GM18951 (cell line): ENCODE results near the gene POLR2M.

Experiments used
- POLR2A ChIP-seq: IDR thresholded peaks from 4 replicates; pipeline ENCODE4 v1.6.1; 2011; ENCODE audit warnings: mild to moderate bottlenecking; ENCODE audit not compliant: insufficient read length, insufficient read depth; ENCODE audit errors: extremely low read depth
- in situ Hi-C: fragments of 300-500 bp; cut with MboI; formaldehyde crosslinking; loops from one replicate; pipeline ENCODE4 v1.12.0; 2022; ENCODE audit warnings: low sequenced_read_pairs, mixed read lengths, inconsistent platforms; ENCODE audit not compliant: unreplicated experiment

Gene POLR2M

GRCh38 chr15:57680021-57680420 lies 26.5 kb upstream of the POLR2M start:
- in situ Hi-C loops, result no loop called here
- no peak for TF ChIP-seq POLR2A

GRCh38 chr15:57681011-57681410 lies 25.5 kb upstream of the POLR2M start:
- in situ Hi-C loops, result no loop called here
- no peak for TF ChIP-seq POLR2A

GRCh38 chr15:57683481-57683880 lies 23.0 kb upstream of the POLR2M start:
- no peak for TF ChIP-seq POLR2A
- in situ Hi-C loops, result no loop called here

- in situ Hi-C loops, result no loop called here
- TF ChIP-seq POLR2A, result no peak
Measured at GRCh38 chr15:57684491-57685151, 21.9 kb upstream of the POLR2M start.

DNA sequence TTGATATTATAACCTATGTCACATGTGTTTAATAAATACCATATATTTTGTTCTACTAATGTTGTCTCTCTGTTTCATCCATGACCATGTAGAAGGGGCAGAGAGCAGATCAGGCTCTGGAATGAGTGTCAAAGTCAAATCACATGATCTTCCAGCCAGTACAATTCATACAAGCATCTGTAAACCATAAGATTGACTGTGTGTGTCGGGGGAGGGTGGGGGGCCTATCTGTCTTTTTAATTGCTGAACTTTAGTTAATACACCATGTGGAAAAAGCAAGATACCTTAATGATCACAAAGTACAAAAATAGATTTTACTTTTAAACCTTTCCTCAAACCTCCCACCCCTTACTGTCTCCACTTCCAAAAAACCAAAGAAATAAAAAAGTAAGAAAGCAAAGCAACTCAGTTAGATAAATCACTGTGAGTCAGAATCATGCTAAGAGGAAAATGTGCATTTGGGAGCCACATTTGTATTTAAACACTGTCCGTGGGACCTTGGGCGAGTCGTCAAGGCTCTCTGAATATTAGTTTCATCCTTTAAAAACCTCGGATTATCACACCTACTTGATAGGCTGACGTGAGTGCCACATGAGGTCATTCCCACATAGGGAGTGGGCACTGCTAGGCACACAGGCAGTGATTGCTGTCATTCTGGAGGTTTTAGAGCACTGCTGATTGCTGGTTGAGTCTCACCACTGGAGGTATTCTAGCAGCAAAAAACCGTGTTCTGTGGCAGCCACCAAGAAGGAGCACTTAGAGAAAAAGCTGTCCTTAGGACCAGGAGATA lies 21.0 kb upstream of the POLR2M start:
- in situ Hi-C loops, result no loop called here
- no peak for TF ChIP-seq POLR2A

- in situ Hi-C loops, result no loop called here
- TF ChIP-seq POLR2A, result no peak
Measured at GRCh38 chr15:57686657-57687056, 19.9 kb upstream of the POLR2M start.

- in situ Hi-C loops, result no loop called here
- no peak for TF ChIP-seq POLR2A
Measured at GRCh38 chr15:57690341-57690966, 16.1 kb upstream of the POLR2M start.

- no peak for TF ChIP-seq POLR2A
- in situ Hi-C loops, result no loop called here
Measured at GRCh38 chr15:57691082-57691481, 15.4 kb upstream of the POLR2M start.

GRCh38 chr15:57692709-57693108 lies 13.8 kb upstream of the POLR2M start:
- in situ Hi-C loops, result no loop called here
- TF ChIP-seq POLR2A, result no peak

DNA sequence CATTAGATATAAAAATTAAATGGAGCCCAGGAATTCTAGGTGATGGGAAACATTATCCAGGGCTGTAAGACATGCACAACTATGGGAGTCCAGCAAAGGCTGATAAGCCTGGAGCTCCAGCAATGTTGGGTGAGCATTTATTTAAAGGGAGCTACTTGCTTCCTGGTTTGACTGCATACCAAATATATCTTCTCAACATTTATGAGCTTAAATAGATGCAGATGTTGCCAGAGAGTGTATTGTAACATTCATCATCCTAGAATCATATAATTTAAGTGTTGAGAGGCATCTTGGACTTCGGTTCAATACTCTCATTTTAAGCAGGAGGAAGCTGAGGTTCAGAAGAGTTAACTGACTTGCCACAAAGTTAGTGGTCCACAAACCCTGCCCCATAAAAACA lies 12.2 kb upstream of the POLR2M start:
- no peak for TF ChIP-seq POLR2A
- in situ Hi-C loops, result no loop called here

DNA sequence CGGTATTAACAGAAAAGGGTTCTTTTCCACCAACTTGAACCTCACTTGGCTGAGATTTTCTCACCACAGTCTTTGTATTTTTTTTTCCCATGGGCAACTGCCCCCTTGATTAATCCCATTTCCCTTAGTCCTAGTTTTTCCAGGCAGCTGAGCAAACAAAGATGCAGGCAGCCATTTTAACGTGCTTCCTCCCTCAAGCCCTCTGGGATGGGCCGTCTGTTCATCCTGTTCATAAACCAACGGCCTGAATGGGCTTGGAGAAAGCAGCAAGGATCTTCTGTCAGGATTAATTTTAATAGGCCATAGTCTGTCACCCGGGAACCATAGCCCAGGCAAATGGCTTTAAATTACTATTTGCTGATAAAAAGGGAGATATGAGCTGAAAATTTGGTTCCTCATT lies 10.4 kb upstream of the POLR2M start:
- TF ChIP-seq POLR2A, result no peak
- in situ Hi-C loops, result no loop called here

- no peak for TF ChIP-seq POLR2A
- in situ Hi-C loops, result no loop called here
Measured at GRCh38 chr15:57697588-57697987, 8.9 kb upstream of the POLR2M start.

DNA sequence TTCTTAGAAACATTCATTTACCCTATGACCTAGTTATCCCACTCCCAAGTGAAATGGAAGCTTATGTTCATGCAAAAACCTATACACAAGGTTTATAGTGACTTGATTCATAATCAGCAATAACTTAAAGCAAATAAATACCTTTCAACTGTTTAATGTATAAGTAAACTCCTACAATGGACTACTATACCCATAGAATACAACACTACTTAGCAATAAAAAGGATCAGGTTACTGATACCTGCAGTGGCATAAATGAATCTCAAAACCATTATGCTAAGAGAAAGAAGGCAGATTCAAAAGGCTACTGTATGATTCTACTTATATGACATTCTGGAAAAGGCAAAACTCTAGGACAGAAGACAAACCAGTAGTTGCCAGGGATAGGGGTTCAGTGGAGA lies 8.3 kb upstream of the POLR2M start:
- in situ Hi-C loops, result no loop called here
- no peak for TF ChIP-seq POLR2A

GRCh38 chr15:57698991-57699390 lies 7.5 kb upstream of the POLR2M start:
- no peak for TF ChIP-seq POLR2A

DNA sequence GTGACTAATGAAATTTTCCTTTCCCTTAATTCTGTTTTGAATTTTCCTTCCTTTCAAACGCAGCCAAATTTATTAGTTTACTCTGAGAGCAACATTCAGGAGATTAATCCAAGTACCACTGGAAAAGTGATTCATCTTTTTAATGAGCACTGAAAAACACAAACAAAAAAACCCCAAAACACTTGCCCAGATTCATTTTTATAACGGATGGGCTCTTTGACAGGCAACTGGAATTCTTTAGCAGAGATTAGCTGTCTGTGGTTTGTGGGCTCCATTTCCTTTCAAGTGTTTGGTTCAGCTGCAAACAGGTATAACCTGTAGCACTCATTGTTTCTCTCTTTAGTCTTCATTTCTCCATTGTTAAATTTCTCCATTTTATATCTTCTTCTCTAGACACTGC lies 3.1 kb upstream of the POLR2M start:
- in situ Hi-C loops, result no loop called here
- TF ChIP-seq POLR2A, result no peak

More at GRCh38 chr15:57698991-57699390, 7.5 kb upstream of the POLR2M start:
- in situ Hi-C loops, result no loop called here
